Endothelial cell of umbilical vein (primary cell): ENCODE results near the gene SEPTIN11. TPM values are rescaled to one million over a fixed set of nuclear protein-coding genes. Genes with fewer than 3 reads are reported as not detected.

Source experiments
- Bru-seq: library from RNA; stranded (reverse); fragments of 400-500 nt; gene quantifications from one replicate; lab custom pipeline; 2021; lab: Mats Ljungman, UMichigan
- BruChase-seq, 2 experiments: library from RNA; stranded (reverse); fragments of 400-500 nt; gene quantifications; one replicate each; lab custom pipeline; 2021; lab: Mats Ljungman, UMichigan
- BruUV-seq: library from RNA; stranded (reverse); fragments of 400-500 nt; replicated peaks from 2 replicates; lab custom pipeline; 2021; lab: Mats Ljungman, UMichigan
- CTCF ChIA-PET: fragments of 300-600, 350-600 bp; sonication (Branson Sonifier 250); formaldehyde crosslinking; loops from one replicate; lab custom pipeline; 2021; ENCODE audit warnings: antibody characterized with exemption, inconsistent platforms; lab: Charles Lee
- POLR2A ChIA-PET: fragments of 300-600, 350-600 bp; sonication (Branson Sonifier 250); formaldehyde crosslinking; loops from one replicate; lab custom pipeline; 2021; ENCODE audit warnings: antibody characterized with exemption, inconsistent platforms; lab: Charles Lee
- DNase-seq: peaks from one replicate; pipeline ENCODE4 v3.0.0-alpha.2; 2011; ENCODE audit warnings: low read depth, low spot score
- FAIRE-seq: peaks from 2 replicates; lab custom pipeline; 2011; peaks lifted over from hg19 to GRCh38; lab: Jason Lieb, UNC
- H2AFZ ChIP-seq: 2 replicates; pipeline ENCODE4 v1.6.0; 2012; ENCODE audit warnings: low read depth, low read length, control low read depth, inconsistent platforms
- H3K27ac ChIP-seq: 2 replicates; pipeline ENCODE4 v1.5.1; 2011; ENCODE audit warnings: low read depth, mild to moderate bottlenecking, control low read depth, low read length, moderate library complexity; ENCODE audit not compliant: insufficient read depth
- H3K27me3 ChIP-seq, 2 experiments: 2 replicates each; pipeline versions ENCODE4 v1.6.0 to v1.6.1; 2011; ENCODE audit warnings: low read length in 2 of 2, mixed read lengths in 1 of 2; ENCODE audit not compliant: control insufficient read depth in 2 of 2, insufficient read depth in 2 of 2
- H3K36me3 ChIP-seq, 2 experiments: 2 replicates in 1 of 2; 3 replicates in 1 of 2; pipeline ENCODE4 v1.5.1; 2011; ENCODE audit warnings: low read length in 2 of 2, mild to moderate bottlenecking in 1 of 2, moderate library complexity in 1 of 2; ENCODE audit not compliant: control insufficient read depth in 2 of 2, insufficient read depth in 2 of 2; ENCODE audit errors: extremely low read depth in 1 of 2
- H3K4me1 ChIP-seq: 3 replicates; pipeline ENCODE4 v1.5.1; 2011; ENCODE audit warnings: mild to moderate bottlenecking, low read length; ENCODE audit not compliant: control insufficient read depth, insufficient read depth; ENCODE audit errors: extremely low read depth
- H3K4me2 ChIP-seq: 2 replicates; pipeline ENCODE4 v1.6.1; 2011; ENCODE audit warnings: low read length, control low read depth, mixed read lengths; ENCODE audit not compliant: insufficient read depth
- H3K4me3 ChIP-seq, 3 experiments: fragments of 200-600 bp in 1 of 3; sonication (generic), shearing (Covaris generic) in 1 of 3; replicated peaks in 1 of 3; 2 replicates each; pipeline ENCODE4 v1.5.1; 2011 to 2016; ENCODE audit warnings: control low read depth in 3 of 3, low read length in 3 of 3, mild to moderate bottlenecking in 2 of 3, inconsistent platforms in 1 of 3, low read depth in 1 of 3, moderate library complexity in 1 of 3; ENCODE audit not compliant: insufficient read depth in 1 of 3
- H3K79me2 ChIP-seq: 2 replicates; pipeline ENCODE4 v1.6.0; 2012; ENCODE audit warnings: low read length, inconsistent platforms; ENCODE audit not compliant: control insufficient read depth, insufficient read depth
- H3K9ac ChIP-seq: replicated peaks from 2 replicates; pipeline ENCODE3; 2011; ENCODE audit warnings: low read length, control low read depth; ENCODE audit not compliant: insufficient read depth; ENCODE audit errors: extremely low read depth
- H3K9me1 ChIP-seq: replicated peaks from 3 replicates; pipeline ENCODE4 v1.6.0; 2011; ENCODE audit warnings: mild to moderate bottlenecking, low read length; ENCODE audit not compliant: control insufficient read depth, insufficient read depth; ENCODE audit errors: extremely low read depth
- H3K9me3 ChIP-seq: replicated peaks from 2 replicates; pipeline ENCODE4 v1.5.1; 2012; ENCODE audit warnings: low read length, inconsistent platforms; ENCODE audit not compliant: control insufficient read depth, insufficient read depth
- H4K20me1 ChIP-seq: replicated peaks from 2 replicates; pipeline ENCODE3; 2011; ENCODE audit warnings: mild to moderate bottlenecking, low read length; ENCODE audit not compliant: control insufficient read depth, insufficient read depth; ENCODE audit errors: extremely low read depth
- CTCF ChIP-seq, 2 donors: IDR thresholded peaks; 1 replicate in 1 of 2; 2 replicates in 1 of 2; pipeline ENCODE4 v1.5.1; 2011; ENCODE audit warnings: low read length in 2 of 2, mild to moderate bottlenecking in 2 of 2, moderate library complexity in 2 of 2, control low read depth in 1 of 2, inconsistent platforms in 1 of 2, low read depth in 1 of 2; ENCODE audit not compliant: insufficient read depth in 1 of 2; ENCODE audit errors: extremely low read depth in 1 of 2
- EZH2 ChIP-seq: IDR thresholded peaks from 2 replicates; pipeline ENCODE4 v1.6.1; 2012; ENCODE audit warnings: borderline replicate concordance, low read depth, mild to moderate bottlenecking, moderate library complexity, low read length, inconsistent platforms; ENCODE audit not compliant: severe bottlenecking
- FOS ChIP-seq: IDR thresholded peaks from 2 replicates; pipeline ENCODE4 v1.6.1; 2011; ENCODE audit warnings: mild to moderate bottlenecking, low read length, moderate library complexity, borderline replicate concordance; ENCODE audit not compliant: insufficient read depth
- GATA2 ChIP-seq: IDR thresholded peaks from 2 replicates; pipeline ENCODE4 v1.7.0; 2011; ENCODE audit warnings: low read depth, mild to moderate bottlenecking, moderate library complexity, mixed read lengths, low read length; ENCODE audit not compliant: insufficient read length, insufficient read depth
- JUN ChIP-seq: IDR thresholded peaks from 2 replicates; pipeline ENCODE4 v1.6.1; 2011; ENCODE audit warnings: borderline replicate concordance, low read depth; ENCODE audit not compliant: insufficient read length, insufficient read depth
- MAX ChIP-seq: IDR thresholded peaks from 2 replicates; pipeline ENCODE4 v1.6.1; 2011; ENCODE audit not compliant: insufficient read depth, insufficient read length
- MYC ChIP-seq: IDR thresholded peaks from one replicate; pipeline ENCODE4 v1.6.1; 2011; ENCODE audit warnings: mild to moderate bottlenecking, low read depth, low read length
- POLR2A ChIP-seq: IDR thresholded peaks from 2 replicates; pipeline ENCODE4 v1.6.1; 2012; ENCODE audit warnings: low read depth, mild to moderate bottlenecking, control low read depth, low read length
- POLR2AphosphoS5 ChIP-seq: IDR thresholded peaks from 2 replicates; pipeline ENCODE4 v1.6.1; 2012; ENCODE audit warnings: low read depth, mild to moderate bottlenecking, control low read depth, low read length, moderate library complexity; ENCODE audit not compliant: insufficient read depth
- dilution Hi-C: fragments of 300-500 bp; cut with MboI; formaldehyde crosslinking; loops from one replicate; pipeline ENCODE4 v1.15.0; 2019; ENCODE audit warnings: low sequenced_read_pairs; ENCODE audit not compliant: extremely low pct_ligation_motif_present
- intact Hi-C: fragments of 100-400 bp; cut with micrococcal nuclease; formaldehyde crosslinking; loops from one replicate; pipeline ENCODE4 v1.10.0; 2022
- long read RNA-seq: library from polyadenylated mRNA; stranded (forward); transcript quantifications from one replicate; pipeline ENCODE4 v2.0.0, GENCODE V29; 2021
- polyA minus RNA-seq, 3 experiments: library from RNA; depleted of rRNA, polyadenylated mRNA; stranded (reverse); fragments of >200 nt; gene quantifications; 1 replicate in 1 of 3; 2 replicates in 2 of 3; pipeline ENCODE4 v1.2.3, GENCODE V29; 2011
- polyA plus RNA-seq, 4 experiments: library from polyadenylated mRNA; depleted of rRNA in 3 of 4; stranded (reverse) in 3 of 4; unstranded in 1 of 4; fragments of >200 nt; gene quantifications; 2 replicates each; pipeline versions ENCODE4 v1.2.1 to v1.2.3, GENCODE V29; 2011 to 2012; ENCODE audit warnings: missing spikeins in 1 of 4
- total RNA-seq: library from RNA; stranded (reverse); gene quantifications from 2 replicates; pipeline ENCODE4 v1.2.3, GENCODE V29; 2021

Gene SEPTIN11
- total RNA-seq = 168 and 202 TPM in 2 replicates
- polyA plus RNA-seq = 55.9 and 69.4 TPM in 2 replicates
- polyA plus RNA-seq (2011; cell fraction: cytosol; rRNA removed) = 90.2 and 102 TPM in 2 replicates
- polyA plus RNA-seq (2011; cell fraction: nucleus; rRNA removed) = 92.9 and 109 TPM in 2 replicates
- 116 and 141 TPM in 2 replicates for polyA plus RNA-seq (2012)
- polyA minus RNA-seq = 201 and 218 TPM in 2 replicates
- 3.5 TPM for polyA minus RNA-seq (2011; cell fraction: cytosol; rRNA and poly(A)+ RNA removed)
- polyA minus RNA-seq (2011; cell fraction: nucleus; rRNA and poly(A)+ RNA removed) = 245 and 309 TPM in 2 replicates
- Bru-seq, nascent RNA = percentile 95 among the genes with signal in this experiment
- BruChase-seq, experiment 1, labeled RNA remaining after a 6-hour chase = percentile 95 among the genes with signal in this experiment
- percentile 92 among the genes with signal in this experiment for BruChase-seq, experiment 2, labeled RNA remaining after a 2-hour chase
- long read RNA-seq, full-length matches to known transcripts = 105 of 211 reads
- long read RNA-seq, partial matches to known transcripts = 9 of 211 reads
- long read RNA-seq, other reads (novel, unspliced or antisense) = 97 of 211 reads

- CTCF ChIA-PET = interaction anchor here (0.6 to 4.3 kb wide), 7 partner anchors 28 to 254 kb away, joined by 3 to 23 read pairs (median 6); no protein-coding TSS in a partner anchor
- no peaks in the 10 kb centered on the region for H3K36me3 ChIP-seq
These were observed at the start of gene SEPTIN11 for GRCh38 chr4:76949276-76950051. Gene SEPTIN11, plus strand, starts transcription at chr4:76949752. Its CDS starts 152 bp downstream, at chr4:76949904.

More at GRCh38 chr4:76949276-76950051, at the start of gene SEPTIN11:
- Histone ChIP-seq H3K4me1 (peaks cover 19% of the 10 kb centered on the region), H4K20me1 (no peaks in the 10 kb centered on the region), H3K9me1 (no peaks in the 10 kb centered on the region), H2AFZ (peak within 1 kb of the TSS; percentile 84), H3K9ac (peak within 1 kb of the TSS; percentile 94), H3K27ac (peak within 1 kb of the TSS; percentile 81), H3K4me2 (peak within 1 kb of the TSS; percentile 83), H3K4me3 (peak within 1 kb of the TSS; percentile 73 to 95 (median 74)), H3K27me3 (no peaks in the 10 kb centered on the region), H3K9me3 (no peaks in the 10 kb centered on the region), H3K79me2 (peaks cover 58% of the 10 kb centered on the region)
- no TSS peak for BruUV-seq
- FAIRE-seq (peak; percentile 92), DNase-seq (peak; percentile 92)
- dilution Hi-C loops = no loop called here
- intact Hi-C loops = loop anchor here (1.0 to 5.0 kb wide), 14 partner anchors 27 to 517 kb away; partner anchors contain the start of gene CCNG2
- POLR2A ChIA-PET = interaction anchor here (0.7 to 3.4 kb wide), 4 partner anchors 53 to 144 kb away, joined by 3 to 24 read pairs (median 3); no protein-coding TSS in a partner anchor
- TF ChIP-seq JUN = no peak
- TF ChIP-seq FOS = peak; percentile 17
- no peak for TF ChIP-seq MYC
- TF ChIP-seq GATA2 = no peak
- TF ChIP-seq POLR2A = peak; percentile 96
- TF ChIP-seq EZH2 = no peak
- TF ChIP-seq CTCF (IDR thresholded peaks at IDR 0.05; ENCODE audit: extremely low read depth in 1 of 2, insufficient read depth in 1 of 2, low read depth in 1 of 2, low read length in 2 of 2) = peak in 1 of 2 donors; percentile 5
- TF ChIP-seq POLR2AphosphoS5 = peak; percentile 97
- TF ChIP-seq MAX = peak; percentile 28
